Suprapubic skin (tissue), 4 donors: ENCODE results near the gene LIPA. TPM values are rescaled to one million over a fixed set of nuclear protein-coding genes. Genes with fewer than 3 reads are reported as not detected.

Source experiments
- DNase-seq, 2 donors: peaks; one replicate each; pipeline ENCODE4 v3.0.0-alpha.2; 2019; ENCODE audit warnings: low spot score in 2 of 2
- H3K27ac ChIP-seq: fragments of 200-600 bp; sonication (generic); one replicate; pipeline ENCODE4 v1.5.1; 2019
- H3K27me3 ChIP-seq: fragments of 200-600 bp; sonication (generic); one replicate; pipeline ENCODE4 v1.5.1; 2019
- H3K36me3 ChIP-seq: fragments of 200-600 bp; sonication (generic); one replicate; pipeline ENCODE4 v1.5.1; 2019
- H3K4me1 ChIP-seq: fragments of 200-600 bp; sonication (generic); one replicate; pipeline ENCODE4 v1.5.1; 2019
- H3K4me3 ChIP-seq: fragments of 200-600 bp; sonication (generic); one replicate; pipeline ENCODE4 v1.5.1; 2019; ENCODE audit warnings: mild to moderate bottlenecking
- H3K9me3 ChIP-seq: fragments of 200-600 bp; sonication (generic); one replicate; pipeline ENCODE4 v1.5.1; 2019
- EP300 ChIP-seq: sonication (generic); formaldehyde crosslinking; IDR thresholded peaks from one replicate; pipeline ENCODE4 v1.6.1; 2017; ENCODE audit warnings: antibody characterized with exemption
- POLR2A ChIP-seq, 2 donors: fragments of 450-650 bp; IDR thresholded peaks; one replicate each; pipeline ENCODE4 v1.6.1; 2017; ENCODE audit warnings: antibody characterized with exemption in 2 of 2, mild to moderate bottlenecking in 2 of 2, moderate library complexity in 2 of 2
- POLR2AphosphoS5 ChIP-seq, 3 donors: sonication (generic); formaldehyde crosslinking; IDR thresholded peaks; one replicate each; pipeline ENCODE4 v1.6.1; 2017; ENCODE audit warnings: antibody characterized with exemption in 3 of 3
- WGBS: methylation state at CpG from one replicate; pipeline ENCODE4 v1.1.5; 2018; 5-methylcytosine and 5-hydroxymethylcytosine counted together
- total RNA-seq, 4 donors: library from RNA; depleted of rRNA; stranded (reverse); fragments of >200 nt; gene quantifications; one replicate each; pipeline ENCODE4 v1.1.0, GENCODE V29; 2016
- TF ChIP-seq, protein P1 (sequence below), 2 donors: fragments of 200-600 bp in 1 of 2; fragments of 450-650 bp in 1 of 2; sonication (generic) in 1 of 2; IDR thresholded peaks; one replicate each; pipeline ENCODE4 v1.5.1; 2016 to 2019; ENCODE audit warnings: antibody characterized with exemption in 2 of 2, mild to moderate bottlenecking in 1 of 2, moderate library complexity in 1 of 2

The LIPA gene
- total RNA-seq, 4 donors from 2014 or later: 15.6 to 21.2 (median 18.8) TPM

GRCh38 chr10:89283025-89283935 lies 31.7 kb upstream of the LIPA start:
- Histone ChIP-seq H3K36me3 (no peaks in the 10 kb centered on the region), H3K9me3 (no peaks in the 10 kb centered on the region), H3K27ac (peak overlapping the region; percentile 47), H3K27me3 (no peaks in the 10 kb centered on the region), H3K4me1 (peaks cover 49% of the 10 kb centered on the region), H3K4me3 (no peak overlapping the region)
- TF ChIP-seq EP300 (no peak), POLR2A (IDR thresholded peaks at IDR 0.05) (no peak), POLR2AphosphoS5 (IDR thresholded peaks at IDR 0.05) (no peak)
- TF ChIP-seq, protein P1, sequence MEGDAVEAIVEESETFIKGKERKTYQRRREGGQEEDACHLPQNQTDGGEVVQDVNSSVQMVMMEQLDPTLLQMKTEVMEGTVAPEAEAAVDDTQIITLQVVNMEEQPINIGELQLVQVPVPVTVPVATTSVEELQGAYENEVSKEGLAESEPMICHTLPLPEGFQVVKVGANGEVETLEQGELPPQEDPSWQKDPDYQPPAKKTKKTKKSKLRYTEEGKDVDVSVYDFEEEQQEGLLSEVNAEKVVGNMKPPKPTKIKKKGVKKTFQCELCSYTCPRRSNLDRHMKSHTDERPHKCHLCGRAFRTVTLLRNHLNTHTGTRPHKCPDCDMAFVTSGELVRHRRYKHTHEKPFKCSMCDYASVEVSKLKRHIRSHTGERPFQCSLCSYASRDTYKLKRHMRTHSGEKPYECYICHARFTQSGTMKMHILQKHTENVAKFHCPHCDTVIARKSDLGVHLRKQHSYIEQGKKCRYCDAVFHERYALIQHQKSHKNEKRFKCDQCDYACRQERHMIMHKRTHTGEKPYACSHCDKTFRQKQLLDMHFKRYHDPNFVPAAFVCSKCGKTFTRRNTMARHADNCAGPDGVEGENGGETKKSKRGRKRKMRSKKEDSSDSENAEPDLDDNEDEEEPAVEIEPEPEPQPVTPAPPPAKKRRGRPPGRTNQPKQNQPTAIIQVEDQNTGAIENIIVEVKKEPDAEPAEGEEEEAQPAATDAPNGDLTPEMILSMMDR (IDR thresholded peaks at IDR 0.05): no peak
- WGBS: 51% methylated on average over 6 of the region's 6 CpGs
- DNase-seq: no peak

GRCh38 chr10:89281606-89282395 lies 30.2 kb upstream of the LIPA start:
- TF ChIP-seq, protein P1 (IDR thresholded peaks at IDR 0.05): no peak
- no peak for TF ChIP-seq POLR2A (IDR thresholded peaks at IDR 0.05)
- TF ChIP-seq POLR2AphosphoS5 (IDR thresholded peaks at IDR 0.05): no peak
- no peak for TF ChIP-seq EP300
- Histone ChIP-seq H3K36me3 (no peaks in the 10 kb centered on the region), H3K27me3 (no peaks in the 10 kb centered on the region), H3K27ac (no peak overlapping the region), H3K4me1 (peaks cover 62% of the 10 kb centered on the region), H3K4me3 (no peak overlapping the region), H3K9me3 (no peaks in the 10 kb centered on the region)
- no peak for DNase-seq
- 69% methylated on average over 4 of the region's 4 CpGs for WGBS

DNA sequence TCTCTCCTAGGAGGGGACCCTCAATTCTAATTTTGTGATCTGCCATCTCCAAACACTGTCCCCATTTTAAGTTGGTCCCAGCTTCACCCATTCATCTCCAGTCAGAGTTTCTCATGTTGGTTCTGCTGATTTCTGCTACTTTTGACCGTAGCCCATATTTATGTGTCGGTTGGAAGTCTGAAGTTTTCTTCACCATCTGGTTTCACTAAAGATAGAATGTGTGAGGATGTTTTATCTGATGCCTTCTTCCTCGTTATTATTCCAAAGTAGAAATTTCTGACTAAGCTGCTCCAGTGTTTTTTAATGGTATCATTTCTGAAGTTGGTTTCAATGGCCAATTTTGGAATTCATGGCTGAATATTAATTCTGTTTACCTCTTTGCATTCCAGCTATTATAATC lies 28.9 kb upstream of the LIPA start:
- Histone ChIP-seq H3K9me3 (no peaks in the 10 kb centered on the region), H3K27me3 (no peaks in the 10 kb centered on the region), H3K4me3 (no peak overlapping the region), H3K4me1 (peaks cover 69% of the 10 kb centered on the region), H3K36me3 (no peaks in the 10 kb centered on the region), H3K27ac (peak overlapping the region; percentile 24)
- TF ChIP-seq EP300: no peak
- no peak for TF ChIP-seq POLR2AphosphoS5 (IDR thresholded peaks at IDR 0.05)
- TF ChIP-seq, protein P1 (IDR thresholded peaks at IDR 0.05): no peak
- no peak for TF ChIP-seq POLR2A (IDR thresholded peaks at IDR 0.05)
- 63% methylated on average over 3 of the region's 3 CpGs for WGBS
- no peak for DNase-seq

- WGBS: 26% methylated on average over 1 of the region's 1 CpG
- Histone ChIP-seq H3K36me3 (no peaks in the 10 kb centered on the region), H3K4me3 (no peak overlapping the region), H3K27me3 (no peaks in the 10 kb centered on the region), H3K9me3 (no peaks in the 10 kb centered on the region), H3K4me1 (peaks cover 73% of the 10 kb centered on the region), H3K27ac (peak overlapping the region; percentile 84)
- no peak for TF ChIP-seq POLR2AphosphoS5 (IDR thresholded peaks at IDR 0.05)
- TF ChIP-seq, protein P1 (IDR thresholded peaks at IDR 0.05): no peak
- no peak for TF ChIP-seq POLR2A (IDR thresholded peaks at IDR 0.05)
- DNase-seq: no peak
Measured at GRCh38 chr10:89279421-89279869, 27.9 kb upstream of the LIPA start.

GRCh38 chr10:89278900-89279392 lies 27.4 kb upstream of the LIPA start:
- no peak for DNase-seq
- H3K4me1 ChIP-seq: peaks cover 68% of the 10 kb centered on the region
- no peaks in the 10 kb centered on the region for H3K9me3 ChIP-seq
- H3K36me3 ChIP-seq: no peaks in the 10 kb centered on the region
- no peak overlapping the region for H3K4me3 ChIP-seq
- TF ChIP-seq POLR2A (IDR thresholded peaks at IDR 0.05) (no peak), EP300 (no peak)
- H3K27ac ChIP-seq: peak overlapping the region; percentile 84
- no peaks in the 10 kb centered on the region for H3K27me3 ChIP-seq
